GM04503 (cell line): ENCODE results near the gene KIAA0319L.
"Not testable (repeated sequence)": the region's sequence is repeated elsewhere in the genome, so short reads cannot be mapped to it uniquely, and the experiment has no call there.

Experiments
- DNase-seq: peaks from one replicate; pipeline ENCODE4 v3.0.0-alpha.2; 2012; ENCODE audit warnings: low read depth

Gene KIAA0319L

DNA sequence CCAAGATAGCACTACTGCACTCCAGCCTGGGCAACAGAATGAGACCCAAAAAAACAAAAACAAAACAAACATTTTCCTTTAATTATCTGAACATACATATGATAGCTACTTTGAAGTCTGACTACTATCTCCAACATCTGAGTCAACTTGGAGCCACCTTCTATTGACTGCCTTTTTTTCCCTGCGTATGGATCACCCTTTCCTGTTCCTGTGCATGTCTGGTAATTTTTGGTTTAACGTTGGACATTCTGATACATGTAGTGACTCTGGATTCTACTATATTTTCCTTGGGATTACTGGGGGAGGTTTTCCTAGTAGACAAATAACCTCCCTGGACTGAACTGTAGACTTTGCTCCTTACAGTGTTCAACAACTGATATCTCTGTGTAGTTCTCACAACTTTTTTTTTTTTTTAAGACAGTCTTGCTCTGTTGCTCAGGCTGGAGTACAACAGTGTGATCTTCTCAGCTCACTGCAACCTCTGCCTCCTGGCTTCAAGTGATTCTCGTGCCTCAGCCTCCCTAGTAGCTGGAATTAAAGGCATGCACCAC is 70.3 kb downstream of the KIAA0319L start:
- no peak for DNase-seq

- DNase-seq, result no peak
Measured at GRCh38 chr1:35481229-35481628, 76.0 kb downstream of the KIAA0319L start.

- no peak for DNase-seq
Measured at GRCh38 chr1:35477870-35478269, 79.3 kb downstream of the KIAA0319L start.

DNA sequence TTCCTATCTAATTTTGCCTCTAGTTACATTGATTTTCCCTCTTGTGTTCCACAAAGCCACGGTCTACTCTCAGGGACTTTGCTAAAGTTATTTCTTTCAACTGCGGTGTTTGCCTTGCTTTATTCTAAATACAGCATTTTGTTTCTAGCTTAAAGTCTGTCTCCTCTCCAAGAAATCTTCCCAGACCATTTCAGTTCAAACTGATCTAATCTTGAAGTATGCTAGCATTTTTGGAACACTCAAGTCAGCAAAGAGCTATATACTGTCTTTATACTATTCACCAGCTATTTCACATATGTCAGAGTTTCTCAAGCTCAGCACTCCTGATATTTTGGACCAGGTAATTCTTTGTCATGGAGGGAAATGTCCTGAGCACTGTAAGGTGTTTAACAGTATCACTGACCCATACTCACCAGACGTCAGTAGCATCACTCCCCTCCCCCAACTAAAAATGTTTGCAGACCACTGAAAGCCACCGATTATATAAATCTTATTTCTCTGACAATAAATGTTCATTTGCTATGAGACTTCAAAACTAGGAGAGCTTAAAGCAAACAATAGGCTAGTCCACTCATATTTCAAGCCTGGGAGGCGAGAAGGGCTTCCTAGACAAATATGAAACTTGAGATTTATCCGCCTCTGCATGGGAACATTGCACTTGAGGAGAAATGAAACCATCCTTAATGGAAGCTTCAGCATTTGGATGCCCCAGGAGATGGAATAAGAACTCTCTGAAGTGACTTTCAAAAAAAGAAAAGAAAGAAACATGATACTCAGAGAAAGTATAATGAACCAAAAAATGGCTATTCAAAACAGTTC is 81.1 kb downstream of the KIAA0319L start:
- DNase-seq, result no peak

GRCh38 chr1:35475356-35475755 is 81.8 kb downstream of the KIAA0319L start:
- DNase-seq, result no peak

GRCh38 chr1:35473216-35473615 is 84.0 kb downstream of the KIAA0319L start:
- not testable (repeated sequence) for DNase-seq

- DNase-seq, result no peak
Measured at GRCh38 chr1:35470977-35471613, 86.1 kb downstream of the KIAA0319L start.

DNA sequence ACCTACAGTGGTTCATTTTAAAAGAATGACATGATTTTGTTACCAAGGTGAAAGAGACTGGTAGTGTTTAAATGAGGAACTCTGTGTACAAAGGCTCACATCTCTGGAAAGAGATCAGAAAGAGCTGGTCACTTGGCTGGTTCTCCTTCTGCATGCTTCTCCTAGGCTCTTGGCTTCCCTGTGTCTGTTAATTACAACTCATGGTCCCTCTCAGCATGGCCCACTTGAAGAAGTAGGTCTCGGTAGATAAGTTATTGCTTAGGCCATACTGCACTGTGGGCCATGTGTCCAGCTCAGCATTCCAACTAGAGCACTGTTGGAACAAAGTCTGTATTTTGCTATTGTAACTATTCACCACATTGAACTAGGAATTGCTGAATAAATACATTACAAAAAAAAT is 91.1 kb downstream of the KIAA0319L start:
- DNase-seq, result no peak

GRCh38 chr1:35463749-35464148 is 93.5 kb downstream of the KIAA0319L start:
- DNase-seq, result not testable (repeated sequence)

- no peak for DNase-seq
Measured at GRCh38 chr1:35463232-35463631, 94.0 kb downstream of the KIAA0319L start.

- no peak for DNase-seq
Measured at GRCh38 chr1:35461966-35462651, 95.1 kb downstream of the KIAA0319L start.

DNA sequence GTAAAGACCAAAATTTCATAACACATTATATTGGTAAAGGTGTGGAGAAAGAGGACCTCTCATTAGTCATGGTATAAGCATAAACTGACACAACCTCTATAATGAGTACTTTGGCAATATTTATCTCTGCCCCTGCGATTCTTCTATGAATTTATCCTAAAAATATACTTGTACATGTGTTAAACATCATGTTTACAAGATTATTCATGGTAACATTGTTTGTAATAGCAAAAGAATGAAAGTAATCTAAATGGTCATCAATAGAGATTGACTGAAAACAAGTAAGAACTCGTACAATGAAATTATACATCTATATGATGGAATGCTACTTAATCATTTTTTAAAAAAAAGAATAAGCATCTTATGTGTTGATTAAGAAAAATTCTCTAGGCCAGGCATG is 96.4 kb downstream of the KIAA0319L start:
- no peak for DNase-seq

DNA sequence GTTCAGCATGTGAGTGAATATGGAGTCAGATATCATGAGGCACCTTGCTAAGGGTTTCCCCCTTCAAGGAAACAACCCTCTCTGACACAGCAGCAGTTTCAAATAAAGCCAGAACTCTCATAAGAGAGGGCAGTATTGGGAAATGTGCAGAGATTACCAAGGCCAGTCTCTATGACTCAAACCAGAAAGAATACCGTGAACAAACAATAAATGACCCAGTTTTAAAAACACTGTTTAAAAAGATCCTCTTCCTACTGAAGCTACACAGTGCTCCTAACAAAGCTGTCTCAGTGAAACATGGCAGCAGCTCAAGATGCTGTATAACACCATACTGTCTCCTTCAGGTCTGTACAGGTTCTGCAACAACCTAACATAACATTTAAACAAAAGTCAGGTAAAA is 102.6 kb downstream of the KIAA0319L start:
- DNase-seq, result peak; percentile 42

- no peak for DNase-seq
Measured at GRCh38 chr1:35454176-35454575, 103.0 kb downstream of the KIAA0319L start.

- no peak for DNase-seq
Measured at GRCh38 chr1:35453031-35453430, 104.2 kb downstream of the KIAA0319L start.

DNA sequence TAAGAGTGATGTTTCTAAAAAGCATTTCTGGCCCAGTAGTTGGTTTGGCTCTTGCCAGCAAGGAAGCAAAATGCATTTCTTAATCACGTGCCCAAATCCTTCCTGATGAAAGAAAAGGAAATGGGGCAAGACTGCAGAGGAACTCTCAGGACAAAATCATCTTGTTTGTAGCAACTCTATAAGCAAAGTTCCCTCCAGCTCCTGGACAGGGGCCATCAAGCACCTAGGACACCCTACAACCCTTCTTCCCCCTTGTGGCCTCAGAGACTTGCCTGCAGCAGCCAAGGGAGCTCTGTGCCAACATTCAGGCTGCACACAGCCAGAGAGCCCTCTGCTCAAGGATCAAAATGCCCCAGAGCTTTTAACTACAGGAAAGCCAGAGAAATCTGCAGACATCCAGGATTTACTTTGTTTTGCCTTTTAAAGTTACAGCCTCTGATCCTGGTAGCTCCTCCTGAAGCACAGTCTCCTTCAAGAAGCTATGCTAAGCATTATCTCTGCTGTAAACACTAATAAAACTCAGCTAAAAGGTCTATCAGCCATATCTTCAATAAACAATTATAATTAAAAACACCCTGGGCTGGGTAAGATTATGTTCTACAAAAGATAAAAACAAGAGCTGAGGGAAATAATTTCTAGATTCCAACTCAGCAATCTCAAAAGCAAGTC is 105.0 kb downstream of the KIAA0319L start:
- DNase-seq, result peak; percentile 77

- peak; percentile 34 for DNase-seq
Measured at GRCh38 chr1:35451125-35451528, 106.1 kb downstream of the KIAA0319L start.

DNA sequence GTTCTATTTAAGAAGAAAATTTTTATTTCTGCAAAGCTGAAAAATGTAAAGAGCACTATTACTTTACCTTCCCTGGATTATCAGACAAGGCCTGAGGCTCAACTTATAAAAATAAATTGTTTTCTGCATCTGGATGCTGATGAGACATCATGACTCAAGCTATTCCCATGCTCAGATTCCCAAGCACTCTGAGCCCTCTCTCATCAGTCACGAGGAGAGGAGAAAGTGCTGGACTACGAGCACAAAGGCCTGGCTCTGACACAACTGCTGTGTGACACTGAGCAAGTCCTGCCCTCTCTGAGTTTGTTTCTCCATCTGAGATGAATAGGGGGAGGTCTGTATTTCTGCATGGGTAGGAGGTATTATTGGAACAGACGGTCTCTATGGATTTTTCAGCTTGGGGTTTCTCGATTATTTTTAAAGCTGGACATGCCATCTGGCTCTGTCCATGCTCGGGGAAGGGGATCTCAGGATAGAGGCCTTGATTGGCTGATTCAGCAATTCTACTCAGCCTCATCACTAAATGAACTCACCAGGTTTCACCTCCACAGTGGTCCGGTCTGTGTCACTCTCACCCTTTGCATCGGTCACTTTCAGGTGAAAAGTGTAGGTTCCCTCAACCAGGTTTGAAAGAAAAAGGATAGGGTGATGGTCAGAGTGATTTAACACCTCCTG is 107.7 kb downstream of the KIAA0319L start:
- peak; percentile 92 for DNase-seq

- peak; percentile 90 for DNase-seq
Measured at GRCh38 chr1:35448344-35448801, 108.8 kb downstream of the KIAA0319L start.

DNA sequence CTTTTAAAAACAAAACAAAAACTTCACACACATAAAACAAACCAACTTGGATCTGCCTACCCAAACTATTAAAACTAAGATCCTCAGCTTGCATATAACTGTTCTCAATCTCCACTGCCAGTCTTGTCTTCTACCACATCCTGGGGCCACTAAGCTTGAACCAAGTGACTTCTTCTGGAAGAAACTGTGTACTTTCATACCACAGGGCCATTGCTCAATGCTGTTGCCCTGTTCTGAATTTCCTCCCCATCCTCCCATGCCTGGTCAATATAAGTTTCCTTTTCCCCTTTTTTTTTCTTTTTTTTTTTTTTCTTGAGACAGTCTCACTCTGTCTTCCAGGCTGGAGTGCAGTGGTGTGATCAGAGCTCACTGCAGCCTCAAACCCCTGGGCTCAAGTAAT is 109.9 kb downstream of the KIAA0319L start:
- no peak for DNase-seq

DNA sequence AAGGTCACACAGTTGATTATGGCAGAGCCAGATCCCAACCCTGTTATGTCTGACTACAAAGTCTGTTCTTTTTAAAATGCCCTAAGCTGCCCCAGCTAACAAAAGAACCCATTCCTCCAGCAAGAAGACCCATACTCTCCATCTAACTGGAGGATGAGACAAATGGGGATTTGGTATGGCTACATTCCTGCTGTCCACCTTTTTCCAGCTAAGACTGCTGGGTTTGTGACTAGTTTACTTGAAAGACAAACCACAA is 112.8 kb downstream of the KIAA0319L start:
- DNase-seq, result no peak
